G401 (cell line): ENCODE data around the gene EPN3. TPM values are rescaled to one million over a fixed set of nuclear protein-coding genes. Genes with fewer than 3 reads are reported as not detected.

ENCODE experiments used
- DNase-seq: peaks from one replicate; pipeline ENCODE4 v3.0.0-alpha.2; 2015; ENCODE audit warnings: low spot score
- in situ Hi-C: cut with HindIII; loops from 2 replicates; pipeline ENCODE4 v1.10.0; 2016; ENCODE audit warnings: low sequenced_read_pairs, mixed read lengths
- total RNA-seq: library from RNA; depleted of rRNA; stranded (reverse); fragments of >200 nt; shearing (Covaris generic); gene quantifications from 2 replicates; pipeline ENCODE4 v1.2.3, GENCODE V29; 2014; rRNA removed

Gene EPN3
- total RNA-seq, 1 experiment from 2014 or later = 2.3 TPM

GRCh38 chr17:50579399-50579798 is 46.9 kb downstream of the EPN3 start:
- no peak for DNase-seq
- in situ Hi-C loops = no loop called here

- no peak for DNase-seq
- in situ Hi-C loops = no loop called here
Observed at GRCh38 chr17:50580646-50581045, 48.1 kb downstream of the EPN3 start.

- in situ Hi-C loops = no loop called here
- DNase-seq = no peak
Observed at GRCh38 chr17:50581316-50581715, 48.8 kb downstream of the EPN3 start.

GRCh38 chr17:50582741-50583140 is 50.2 kb downstream of the EPN3 start:
- in situ Hi-C loops = no loop called here
- DNase-seq = no peak

GRCh38 chr17:50583641-50584040 is 51.1 kb downstream of the EPN3 start:
- in situ Hi-C loops = no loop called here
- DNase-seq = no peak

GRCh38 chr17:50584116-50584515 is 51.6 kb downstream of the EPN3 start:
- DNase-seq = no peak
- in situ Hi-C loops = no loop called here

- DNase-seq = no peak
- in situ Hi-C loops = no loop called here
Observed at GRCh38 chr17:50584749-50585148, 52.2 kb downstream of the EPN3 start.

GRCh38 chr17:50585346-50585745 is 52.8 kb downstream of the EPN3 start:
- in situ Hi-C loops = no loop called here
- no peak for DNase-seq

- in situ Hi-C loops = no loop called here
- DNase-seq = no peak
Observed at GRCh38 chr17:50585891-50586290, 53.4 kb downstream of the EPN3 start.

GRCh38 chr17:50586421-50587247 is 54.1 kb downstream of the EPN3 start:
- in situ Hi-C loops = no loop called here
- DNase-seq = no peak

GRCh38 chr17:50587571-50587970 is 55.0 kb downstream of the EPN3 start:
- in situ Hi-C loops = no loop called here

GRCh38 chr17:50588391-50589049 is 56.0 kb downstream of the EPN3 start:
- in situ Hi-C loops = no loop called here
- peak; percentile 52 for DNase-seq

More at GRCh38 chr17:50587571-50587970, 55.0 kb downstream of the EPN3 start:
- no peak for DNase-seq

- in situ Hi-C loops = no loop called here
- DNase-seq = peak; percentile 33
Observed at GRCh38 chr17:50589095-50589705, 56.7 kb downstream of the EPN3 start.

- no peak for DNase-seq
- in situ Hi-C loops = no loop called here
Observed at GRCh38 chr17:50590946-50591737, 58.6 kb downstream of the EPN3 start.

- peak; percentile 39 for DNase-seq
- in situ Hi-C loops = no loop called here
Observed at GRCh38 chr17:50593321-50593720, 60.8 kb downstream of the EPN3 start.

Other genes starting within 250 kb of the EPN3 start
- gene XYLT2, start 186.6 kb upstream of the EPN3 start, total RNA-seq = 31.5 and 33.5 TPM in 2 replicates
- gene MRPL27, start 159.6 kb upstream of the EPN3 start, total RNA-seq = 69.9 and 84.5 TPM in 2 replicates
- 6.6 and 21.6 TPM in 2 replicates for gene EME1, start 159.5 kb upstream of the EPN3 start, total RNA-seq
- gene LRRC59, start 135.2 kb upstream of the EPN3 start, total RNA-seq = 150 and 182 TPM in 2 replicates
- gene ACSF2, start 106.5 kb upstream of the EPN3 start, total RNA-seq = 58.8 and 69.4 TPM in 2 replicates
- gene CHAD, start 63.9 kb upstream of the EPN3 start, total RNA-seq = not detected in 2 replicates
- gene RSAD1, start 53.9 kb upstream of the EPN3 start, total RNA-seq = 31.9 and 34.5 TPM in 2 replicates
- 0.58 and 1.7 TPM in 2 replicates for gene MYCBPAP, start 24.3 kb upstream of the EPN3 start, total RNA-seq
- gene SPATA20, start 14.4 kb downstream of the EPN3 start, total RNA-seq = 39.4 and 59.1 TPM in 2 replicates
- 5.1 and 13.0 TPM in 2 replicates for gene CACNA1G, start 28.0 kb downstream of the EPN3 start, total RNA-seq
- not detected in 2 replicates for gene ABCC3, start 102.1 kb downstream of the EPN3 start, total RNA-seq
- 32.1 and 49.0 TPM in 2 replicates for gene ANKRD40, start 175.2 kb downstream of the EPN3 start, total RNA-seq
- gene LUC7L3, start 186.9 kb downstream of the EPN3 start, total RNA-seq = 15.0 and 26.3 TPM in 2 replicates
- not detected in 2 replicates for gene ANKRD40CL, start 234.8 kb downstream of the EPN3 start, total RNA-seq